ENCODE measurements around the gene NADSYN1.

NADSYN1 gene

DNA sequence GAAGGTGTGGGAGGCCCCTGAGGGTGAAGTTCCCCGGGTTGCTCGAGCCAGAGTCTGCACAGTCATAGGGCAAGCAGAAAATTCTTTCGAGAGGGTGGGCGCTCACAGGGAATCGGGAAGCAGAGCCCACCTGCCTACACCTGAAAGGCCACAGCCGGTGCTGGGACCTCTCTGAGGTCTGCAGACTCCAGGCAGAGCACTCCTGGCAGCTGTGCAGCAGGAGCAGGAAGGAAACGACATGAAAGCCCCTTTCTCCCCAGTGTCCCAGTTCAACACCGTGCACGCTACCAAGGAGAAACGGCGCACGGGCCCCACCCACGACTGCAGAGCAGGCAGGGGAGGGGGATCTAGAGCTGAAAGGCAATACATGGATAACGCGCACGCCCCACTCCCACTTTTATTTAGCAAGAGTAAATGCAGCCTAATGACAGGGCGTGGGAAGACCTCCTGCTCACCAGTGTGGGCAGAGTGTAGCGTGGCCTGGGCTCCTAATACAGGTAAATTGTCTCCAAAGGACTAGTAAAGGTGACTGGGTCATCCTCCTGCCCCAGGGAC lies 18.4 kb upstream of the NADSYN1 start:
- no peak for DNase-seq

DNA sequence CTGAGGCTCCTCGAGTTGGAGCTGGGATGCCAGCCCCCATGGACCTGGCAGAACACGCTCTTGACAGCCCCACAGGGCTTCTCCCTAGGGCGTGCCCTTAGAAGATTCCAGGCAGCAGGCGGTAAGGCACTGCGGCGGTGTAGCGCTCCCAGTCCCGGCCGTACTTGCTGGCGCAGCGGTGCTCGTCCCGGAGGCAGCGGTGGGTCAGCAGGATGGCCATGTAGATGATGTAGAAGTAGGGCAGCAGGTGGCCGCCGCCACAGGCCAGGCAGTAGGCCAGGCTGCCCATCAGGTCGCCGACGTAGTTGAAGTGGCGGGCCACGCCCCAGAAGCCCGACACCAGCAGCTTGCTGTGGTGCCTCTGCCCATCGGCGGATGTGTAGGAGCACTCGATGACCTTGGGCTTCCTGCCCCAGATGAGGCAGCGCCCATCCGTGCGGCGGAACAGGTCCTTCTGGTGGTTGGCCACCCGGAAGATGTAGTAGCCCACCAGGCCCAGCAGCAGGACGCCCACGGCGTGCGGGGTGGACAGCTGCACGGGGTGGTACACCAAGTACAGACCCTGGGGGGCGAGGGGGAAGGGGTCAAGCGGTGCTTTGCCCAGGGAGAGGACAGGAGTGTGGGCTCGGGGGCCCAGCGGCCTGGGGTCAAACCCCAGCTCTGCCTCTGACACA lies 17.6 kb upstream of the NADSYN1 start:
- DNase-seq: no peak

- no peak for DNase-seq
These were observed 16.1 kb upstream of the NADSYN1 start for GRCh38 chr11:71436861-71437260.

- DNase-seq: no peak
These were observed 15.6 kb upstream of the NADSYN1 start for GRCh38 chr11:71437399-71437798.

DNA sequence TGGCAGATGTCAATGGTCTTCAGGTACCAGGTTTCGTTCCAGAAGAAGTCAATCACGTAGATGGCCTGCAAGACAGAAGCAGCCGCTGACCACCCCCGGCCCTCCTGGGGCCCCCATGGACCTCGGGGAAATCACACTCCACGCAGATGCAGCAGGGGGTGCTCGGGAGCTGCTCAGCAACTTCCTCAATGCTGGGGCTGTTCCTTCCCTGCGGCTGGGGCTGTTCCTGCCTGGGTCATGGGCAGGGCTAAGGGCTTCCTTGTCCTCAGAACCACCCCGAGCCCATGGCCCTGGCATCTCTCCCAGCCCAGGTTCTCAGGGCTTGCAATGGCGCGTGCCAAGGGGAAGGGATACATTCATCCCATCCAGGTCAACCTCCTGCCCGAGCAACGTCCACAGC lies 15.1 kb upstream of the NADSYN1 start:
- no peak for DNase-seq

- no peak for DNase-seq
These were observed 14.4 kb upstream of the NADSYN1 start for GRCh38 chr11:71438650-71439049.

GRCh38 chr11:71440021-71440755 lies 12.8 kb upstream of the NADSYN1 start:
- DNase-seq: no peak

- no peak for DNase-seq
These were observed 11.8 kb upstream of the NADSYN1 start for GRCh38 chr11:71441251-71441650.

DNA sequence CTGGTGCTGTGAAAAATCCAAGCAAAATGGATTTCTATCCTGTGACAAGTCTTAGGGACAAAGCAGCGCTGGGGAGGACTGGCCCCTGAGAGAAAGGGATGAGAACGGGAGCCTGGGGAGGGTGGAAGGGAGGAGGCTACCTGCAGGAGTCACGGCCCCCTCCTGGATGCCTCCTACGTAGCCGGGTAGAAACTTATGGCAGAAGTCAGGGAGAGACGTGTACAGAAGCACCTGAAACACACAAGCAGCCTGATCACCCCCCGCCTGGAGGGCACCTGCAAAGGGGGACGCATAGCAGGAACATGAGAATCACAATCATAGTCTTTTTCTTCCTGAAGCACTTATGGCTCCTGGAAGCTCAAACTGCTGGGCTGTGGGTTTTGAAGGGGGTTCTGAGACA lies 10.9 kb upstream of the NADSYN1 start:
- DNase-seq: no peak

DNA sequence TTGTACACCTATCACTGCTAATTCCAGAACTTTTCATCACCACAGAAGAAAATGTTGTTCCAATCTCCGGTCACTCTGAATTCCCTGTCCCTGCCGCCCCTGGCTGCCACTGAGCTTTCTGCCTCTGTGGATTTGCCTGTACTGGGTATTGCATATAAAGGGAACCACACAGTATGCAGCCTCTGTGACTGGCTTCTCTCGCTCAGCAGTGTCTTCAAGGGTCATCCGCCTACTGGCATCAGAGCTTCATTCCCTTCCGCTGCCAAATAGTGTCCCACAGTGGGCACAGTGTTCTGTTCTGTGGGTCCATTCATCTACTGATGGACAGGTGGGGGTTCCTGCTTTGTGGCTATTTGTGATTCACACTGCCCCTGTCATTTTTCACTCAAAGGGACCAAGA lies 10.1 kb upstream of the NADSYN1 start:
- no peak for DNase-seq

GRCh38 chr11:71443736-71444445 lies 9.1 kb upstream of the NADSYN1 start:
- no peak for DNase-seq

- DNase-seq: no peak
These were observed 8.2 kb upstream of the NADSYN1 start for GRCh38 chr11:71444811-71445210.

- DNase-seq: no peak
These were observed 6.9 kb upstream of the NADSYN1 start for GRCh38 chr11:71446150-71446549.

- no peak for DNase-seq
These were observed 5.9 kb upstream of the NADSYN1 start for GRCh38 chr11:71446942-71447688.

GRCh38 chr11:71447791-71448256 lies 5.2 kb upstream of the NADSYN1 start:
- DNase-seq: no peak

- DNase-seq: peak; percentile 90
These were observed 4.5 kb upstream of the NADSYN1 start, which contains the start of gene DHCR7 for GRCh38 chr11:71448257-71449171. Gene DHCR7 (minus strand): TSS chr11:71448393. CDS start chr11:71444952, 3,441 bp downstream.

DNA sequence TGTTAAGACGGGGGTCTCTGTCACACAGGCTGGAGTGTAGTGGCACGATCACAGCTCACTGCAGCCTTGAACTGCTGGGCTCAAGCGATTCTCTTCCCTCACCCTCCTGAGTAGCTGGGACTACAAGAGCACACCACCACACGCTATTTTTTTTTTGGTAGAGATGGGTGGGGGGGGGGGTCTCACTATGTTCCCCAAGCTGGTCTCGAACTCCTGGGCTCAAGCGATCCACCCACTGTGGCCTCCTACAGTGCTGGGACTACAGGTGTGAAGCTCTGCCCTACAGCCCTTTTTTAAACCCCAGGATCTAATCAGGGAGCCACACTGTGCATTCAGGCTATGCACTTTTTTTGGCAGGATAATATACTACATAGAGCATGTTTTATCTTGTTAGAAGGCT lies 3.4 kb upstream of the NADSYN1 start:
- DNase-seq: no peak

GRCh38 chr11:71450507-71450906 lies 2.5 kb upstream of the NADSYN1 start:
- DNase-seq: no peak

GRCh38 chr11:71450939-71451338 lies 2.1 kb upstream of the NADSYN1 start:
- DNase-seq: no peak

GRCh38 chr11:71451596-71452198 lies 1.3 kb upstream of the NADSYN1 start:
- no peak for DNase-seq

All from amniotic stem cell (primary cell).